Stimulated activated naive CD4-positive, alpha-beta T cell (primary cell): ENCODE measurements around the gene BIK.

Experiments used
- DNase-seq, 6 experiments: peaks; one replicate each; lab custom pipeline; 2025; lab: John Stamatoyannopoulos, UW

BIK gene

DNA sequence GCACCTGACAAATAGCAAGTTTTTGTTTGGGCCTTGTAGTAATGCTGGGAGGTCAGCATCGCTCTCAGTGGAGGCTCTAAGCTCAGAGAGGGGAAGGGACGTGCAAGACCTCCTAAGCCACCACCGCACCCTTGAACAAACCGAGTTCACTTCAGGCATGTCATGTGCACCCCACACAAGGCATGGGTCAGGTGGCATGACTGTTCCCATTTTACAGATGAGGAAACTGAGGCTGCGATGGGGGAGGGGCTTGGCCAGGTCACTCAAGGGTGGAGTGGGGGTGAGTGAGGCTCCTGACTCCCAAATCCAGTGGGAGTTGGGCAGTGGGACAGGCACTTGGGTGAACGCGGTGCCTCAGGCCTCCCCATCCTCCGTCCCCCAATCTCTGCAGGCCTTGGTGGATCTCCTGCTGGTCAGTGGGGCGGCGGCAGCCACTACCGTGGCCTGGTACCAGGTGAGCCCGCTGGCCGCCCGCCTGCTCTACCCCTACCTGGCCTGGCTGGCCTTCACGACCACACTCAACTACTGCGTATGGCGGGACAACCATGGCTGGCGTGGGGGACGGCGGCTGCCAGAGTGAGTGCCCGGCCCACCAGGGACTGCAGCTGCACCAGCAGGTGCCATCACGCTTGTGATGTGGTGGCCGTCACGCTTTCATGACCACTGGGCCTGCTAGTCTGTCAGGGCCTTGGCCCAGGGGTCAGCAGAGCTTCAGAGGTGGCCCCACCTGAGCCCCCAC lies 52.0 kb downstream of the BIK start:
- no peak for DNase-seq

DNA sequence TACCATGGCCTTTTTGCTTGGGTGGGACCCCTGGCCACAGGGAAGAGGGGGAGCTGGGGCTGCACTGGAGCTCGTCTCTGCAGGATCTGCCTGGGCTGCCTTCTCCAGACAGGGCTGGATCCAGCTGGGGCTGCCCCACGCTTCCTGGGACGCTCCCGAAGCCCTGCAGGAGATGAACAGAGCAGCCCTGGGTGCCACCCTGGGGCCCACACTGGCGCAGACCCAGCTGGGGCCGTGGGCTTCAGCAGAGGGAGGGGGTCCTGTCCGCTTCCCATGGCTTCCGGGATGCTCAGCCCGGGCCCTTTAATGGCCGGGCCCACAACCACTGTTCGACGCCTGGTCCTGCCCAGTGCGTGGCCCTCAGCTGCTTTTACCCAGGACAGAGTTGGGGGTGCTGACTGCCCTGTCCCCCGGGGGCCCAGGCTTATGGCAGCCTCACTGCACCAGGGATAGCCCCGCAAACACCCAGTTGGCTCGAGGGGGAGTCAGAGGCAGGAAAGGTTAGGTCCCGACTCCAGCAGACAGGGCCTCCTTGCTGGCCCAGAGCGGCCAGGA lies 52.8 kb downstream of the BIK start:
- no peak for DNase-seq

DNA sequence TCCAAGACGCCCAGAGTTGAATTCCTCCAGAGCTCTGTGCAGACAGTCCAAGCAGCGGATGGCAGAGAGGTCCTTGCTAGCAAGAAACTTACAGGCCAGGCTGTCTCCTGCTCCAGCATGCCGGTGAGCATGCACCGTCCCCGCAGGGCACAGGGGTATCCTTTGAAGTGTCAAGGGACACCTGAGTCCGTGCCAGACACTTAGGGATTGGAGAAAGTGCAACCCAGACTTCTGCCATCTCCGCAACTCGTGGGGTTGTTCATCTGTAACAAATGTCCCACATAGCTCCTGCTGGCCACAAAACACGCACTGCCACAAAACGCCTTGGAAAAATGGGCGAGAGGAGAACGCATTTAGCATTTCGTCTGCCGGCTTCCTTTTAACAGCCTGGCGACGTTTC lies 54.1 kb downstream of the BIK start:
- DNase-seq: no peak

DNA sequence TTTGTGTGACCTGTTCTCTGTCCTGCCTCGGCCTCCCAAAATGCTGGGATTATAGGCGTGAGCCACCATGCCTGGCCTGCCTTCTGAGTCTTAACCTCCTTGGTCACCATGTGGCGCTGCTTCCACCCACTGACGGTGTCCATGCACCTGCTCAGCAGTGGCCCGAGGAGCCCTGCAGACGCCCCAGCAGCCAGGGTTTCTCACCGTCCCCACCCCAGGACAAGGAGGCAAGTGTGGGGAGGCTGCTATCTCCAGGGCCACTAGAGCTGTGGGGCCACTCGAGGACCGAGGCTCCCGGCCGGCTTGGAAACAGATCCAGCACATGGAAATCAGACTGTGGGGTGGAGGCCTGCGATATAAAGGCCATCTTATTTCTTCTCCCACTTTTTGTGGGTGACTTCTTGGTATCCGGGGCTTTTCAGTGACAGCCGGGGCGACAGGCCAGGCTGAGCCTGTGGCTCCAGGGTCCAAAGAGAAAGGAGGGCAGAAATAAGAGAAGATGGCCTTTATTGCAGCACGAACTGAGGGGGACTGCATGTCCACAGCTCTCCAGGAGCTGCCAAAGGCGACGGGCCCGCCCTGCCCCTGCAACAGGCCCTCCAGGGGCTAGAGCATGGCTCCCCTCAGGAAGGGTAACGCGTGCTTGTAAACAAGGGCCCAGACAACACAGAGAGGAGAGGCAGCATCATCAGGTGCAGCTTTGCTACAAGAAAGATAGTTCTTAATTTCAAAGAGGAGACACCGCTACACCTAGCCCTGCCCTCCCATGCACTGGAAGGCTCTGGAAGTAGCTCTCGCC lies 55.8 kb downstream of the BIK start:
- DNase-seq: no peak

DNA sequence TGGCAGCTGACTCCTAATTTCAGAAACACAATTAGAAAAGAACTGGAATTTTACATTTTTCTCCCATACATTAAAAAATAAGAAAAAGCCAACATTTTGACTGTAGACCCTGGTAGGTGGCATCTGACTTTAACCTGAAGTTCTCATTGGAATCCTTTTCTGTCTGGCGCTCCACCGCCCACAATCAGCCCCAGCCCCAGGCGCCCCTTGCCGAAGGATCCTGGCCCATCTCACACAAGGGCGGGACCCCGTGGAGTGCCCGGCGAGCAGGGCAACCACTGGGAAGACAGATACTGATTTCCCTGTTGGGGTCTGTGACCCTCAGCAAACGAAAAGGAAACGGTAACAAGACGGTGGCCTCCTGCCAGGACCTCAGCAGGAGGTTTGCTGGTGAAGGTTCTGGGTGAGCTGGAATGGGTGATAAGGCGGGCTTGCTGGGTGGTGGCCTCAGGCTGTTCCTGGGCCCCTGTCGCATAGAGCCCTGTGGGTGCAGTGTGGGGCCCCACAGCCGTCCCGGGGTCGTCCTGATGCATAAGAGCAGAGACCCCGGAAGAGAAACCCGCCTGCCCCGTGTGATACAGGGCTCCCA lies 56.5 kb downstream of the BIK start:
- no peak for DNase-seq

DNA sequence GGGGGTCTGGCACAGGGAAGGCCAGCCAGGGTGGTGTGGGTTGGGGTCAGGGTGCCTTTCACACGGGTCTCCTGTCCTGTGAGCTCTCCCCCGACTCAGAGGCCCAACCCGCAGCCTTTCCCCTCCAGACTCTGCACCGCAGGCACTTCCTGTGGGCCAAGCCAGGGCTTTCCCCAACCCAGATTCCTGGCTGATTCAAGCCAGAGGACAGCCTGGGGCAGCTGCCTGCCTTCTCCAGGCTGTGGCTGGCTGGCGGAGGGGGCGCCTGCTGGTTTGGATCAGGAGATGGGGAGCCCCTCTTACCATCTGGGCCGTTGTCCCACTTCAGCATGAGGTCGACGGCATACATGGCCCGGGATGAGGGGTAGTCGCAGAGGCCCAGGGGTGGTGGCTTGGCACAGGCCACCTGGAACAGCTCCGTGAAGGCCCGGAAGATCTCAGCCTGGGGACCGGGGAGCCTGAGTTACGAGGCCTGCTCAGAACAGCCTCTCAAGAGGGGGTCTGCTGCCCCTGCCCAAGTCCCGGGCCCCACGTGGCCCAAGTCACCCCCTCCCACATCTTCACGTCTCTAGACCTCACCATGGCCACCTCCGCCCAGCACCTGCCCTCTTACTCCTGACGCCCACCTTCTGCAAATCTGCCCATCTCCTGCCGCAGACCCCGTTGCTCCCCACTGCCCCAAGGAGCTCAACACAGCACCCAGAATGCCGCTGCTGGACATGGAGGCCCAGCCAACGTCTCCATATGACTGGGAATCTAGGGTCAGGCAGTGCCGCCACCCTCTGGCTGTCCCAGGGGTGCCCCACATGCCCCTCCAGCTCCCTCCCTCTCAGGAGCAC lies 58.1 kb downstream of the BIK start:
- DNase-seq: no peak

DNA sequence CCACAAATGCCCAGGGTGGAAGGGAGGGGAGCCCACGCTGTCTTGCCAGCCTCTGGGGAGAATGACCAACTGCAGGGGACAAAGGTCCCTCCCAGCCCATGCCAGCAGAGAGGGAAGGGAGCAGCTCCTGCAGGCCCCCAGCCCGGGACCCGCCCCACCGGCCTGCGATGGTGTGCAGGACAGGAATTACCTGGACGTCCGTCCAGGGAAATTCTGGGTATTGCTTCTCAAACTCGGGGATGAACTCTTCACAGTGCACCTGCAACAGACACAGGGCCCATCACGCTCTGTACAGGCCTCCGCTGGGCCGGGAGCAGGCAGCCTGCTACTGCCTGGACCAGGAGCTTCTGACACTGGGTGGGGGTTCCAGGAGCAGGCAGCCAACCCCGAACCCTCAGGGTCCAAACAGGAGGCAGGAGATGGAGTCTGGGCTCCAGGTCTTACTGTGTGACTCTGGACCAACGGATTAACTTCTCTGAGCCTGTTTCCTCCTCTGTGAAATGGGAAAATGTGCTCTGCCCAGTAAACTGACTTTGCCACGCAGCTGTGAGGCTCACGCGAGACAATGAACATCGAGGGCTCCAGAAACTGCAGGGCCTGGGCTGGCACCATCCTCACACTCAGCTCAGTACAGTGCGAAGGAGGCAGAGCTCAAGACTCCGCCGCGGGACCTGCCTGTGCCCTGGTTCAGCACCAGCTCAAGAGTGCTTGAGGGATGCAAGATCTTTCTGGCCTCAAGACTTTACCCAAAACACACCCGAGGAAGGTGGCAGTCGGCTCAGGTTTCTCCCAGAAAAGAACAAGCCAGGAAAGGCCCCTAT lies 59.0 kb downstream of the BIK start:
- DNase-seq: no peak

DNA sequence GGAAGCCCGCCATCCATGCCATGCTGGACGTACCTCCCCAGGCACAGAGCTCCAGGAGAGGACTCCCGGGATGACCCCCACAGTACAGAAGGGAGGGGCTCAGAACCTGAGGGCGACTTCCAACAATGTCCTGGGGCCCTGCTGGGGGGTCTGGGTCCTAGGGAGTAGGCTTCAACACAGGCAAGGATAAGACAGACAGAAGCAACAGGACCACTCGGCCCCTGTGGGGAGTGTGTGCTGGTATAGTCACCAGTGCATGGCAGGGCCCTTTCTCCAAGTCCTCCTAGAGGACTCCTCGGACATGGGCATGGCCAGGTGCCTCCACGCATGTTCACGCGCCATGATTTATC lies 59.6 kb downstream of the BIK start:
- no peak for DNase-seq

DNA sequence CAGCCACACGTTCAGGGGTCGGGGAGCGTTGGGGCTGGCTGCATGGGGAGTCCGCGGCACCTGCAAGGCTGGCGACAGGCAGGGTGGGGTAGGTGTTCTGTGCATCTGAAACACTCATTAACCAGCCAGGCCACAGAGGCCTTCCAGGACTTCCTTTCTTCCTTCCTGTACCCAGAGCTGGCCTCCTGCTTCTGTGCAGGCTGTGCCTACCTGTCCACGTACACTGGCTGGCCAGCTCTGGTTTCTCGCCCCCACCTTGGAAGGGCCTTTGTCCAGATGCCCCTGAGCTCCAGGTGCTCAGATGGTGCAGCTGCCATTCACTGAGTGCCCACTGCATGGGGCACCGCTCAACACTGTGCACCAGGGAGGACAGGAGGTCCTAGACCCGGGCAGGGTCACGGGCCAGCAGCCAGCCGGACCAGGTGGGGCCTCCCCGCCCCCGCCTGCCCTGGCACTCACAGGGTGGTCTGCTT lies 60.5 kb downstream of the BIK start:
- DNase-seq: no peak

DNA sequence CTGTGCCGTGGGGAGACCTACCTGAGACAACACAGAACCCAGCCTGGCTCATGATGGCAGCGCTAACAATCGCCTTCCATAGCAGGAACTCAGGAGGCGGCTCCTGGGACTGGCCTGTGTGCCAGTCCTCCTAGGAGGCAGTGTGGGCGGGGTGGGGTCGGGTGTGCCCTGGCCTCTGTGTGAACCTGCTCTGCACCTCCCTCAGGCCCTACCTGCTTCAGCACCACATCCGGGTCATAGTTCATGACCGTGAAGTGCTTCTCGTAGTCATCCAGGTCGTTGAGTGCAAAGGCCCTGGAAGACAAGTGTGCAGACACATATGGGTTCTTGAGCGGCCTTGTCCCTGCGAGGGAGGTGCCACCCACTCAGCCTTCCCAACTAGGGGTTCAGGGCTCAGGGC lies 61.1 kb downstream of the BIK start:
- DNase-seq: no peak

DNA sequence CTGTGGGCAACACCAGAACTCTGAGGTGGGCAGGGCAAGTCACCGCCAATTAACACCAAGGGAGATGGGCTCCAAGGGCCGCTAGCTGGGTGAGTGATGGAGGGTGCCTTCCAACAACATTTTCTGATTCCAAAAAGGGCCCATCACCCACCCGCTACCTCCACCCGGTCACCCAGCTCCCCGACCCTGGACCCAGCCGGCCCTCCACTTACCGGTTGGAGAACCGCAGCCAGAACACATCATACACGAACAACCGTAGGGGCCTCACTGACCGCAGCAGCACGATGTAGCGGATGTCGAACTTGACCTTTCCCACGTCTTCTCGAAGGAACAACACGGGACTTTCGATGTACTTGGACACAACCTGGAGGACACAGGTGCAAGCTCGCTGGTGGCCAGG lies 61.6 kb downstream of the BIK start:
- DNase-seq: no peak

DNA sequence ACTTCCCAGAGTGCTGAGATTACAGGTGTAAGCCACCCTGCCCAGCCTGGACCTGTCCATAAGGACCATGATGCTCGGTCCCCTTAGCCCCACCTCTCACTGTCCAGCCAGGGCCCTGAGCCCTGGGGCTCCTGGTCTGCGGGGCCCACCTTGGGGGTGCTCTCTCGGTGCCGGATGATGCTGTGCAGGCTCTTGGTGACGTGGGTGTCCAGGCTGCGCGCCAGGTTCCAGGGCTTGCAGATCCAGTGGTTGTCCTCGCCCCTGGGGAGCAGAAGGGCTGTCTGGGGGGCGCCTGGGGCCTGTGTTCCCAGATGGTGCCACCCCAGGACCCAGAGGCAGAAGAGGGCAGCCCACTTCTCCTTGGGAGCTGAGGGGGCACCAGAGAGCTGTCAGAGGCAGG lies 63.0 kb downstream of the BIK start:
- no peak for DNase-seq

DNA sequence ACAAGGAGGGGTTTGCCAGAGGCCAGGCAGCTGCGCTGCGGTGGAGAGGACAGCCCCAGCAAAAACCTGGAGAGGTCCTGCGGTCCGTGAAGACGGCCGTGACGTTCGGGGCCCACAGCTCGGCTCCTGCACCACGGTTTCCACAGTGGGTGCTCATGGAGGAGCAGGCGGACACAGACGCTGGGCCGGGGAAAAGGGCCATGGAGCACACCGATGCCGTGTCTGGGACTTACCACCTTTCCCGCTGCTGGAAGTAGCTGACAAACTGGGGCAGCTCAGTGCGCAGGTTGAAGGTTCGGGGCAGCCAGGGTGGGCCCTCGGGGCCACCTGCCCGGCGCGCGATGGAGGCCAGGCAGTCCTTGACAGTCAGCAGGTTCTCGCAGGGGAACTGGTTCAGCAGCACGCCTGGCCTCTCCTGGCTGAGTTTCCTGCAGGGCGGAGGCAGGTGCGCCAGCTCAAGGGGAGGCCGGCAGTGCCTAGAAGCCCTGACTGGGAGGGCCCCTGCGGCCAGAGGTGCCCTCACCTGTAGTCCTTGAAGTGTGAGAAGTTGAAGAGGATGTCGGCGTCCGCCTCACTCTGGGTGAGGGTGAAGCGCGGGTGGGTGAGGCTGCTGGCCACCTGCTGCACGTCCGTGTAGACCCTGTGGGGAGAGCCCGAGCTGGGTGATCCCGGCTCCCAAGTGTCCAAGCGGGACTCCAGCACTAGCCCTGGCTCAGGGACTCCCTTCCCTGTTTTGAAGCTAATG lies 63.6 kb downstream of the BIK start:
- no peak for DNase-seq

DNA sequence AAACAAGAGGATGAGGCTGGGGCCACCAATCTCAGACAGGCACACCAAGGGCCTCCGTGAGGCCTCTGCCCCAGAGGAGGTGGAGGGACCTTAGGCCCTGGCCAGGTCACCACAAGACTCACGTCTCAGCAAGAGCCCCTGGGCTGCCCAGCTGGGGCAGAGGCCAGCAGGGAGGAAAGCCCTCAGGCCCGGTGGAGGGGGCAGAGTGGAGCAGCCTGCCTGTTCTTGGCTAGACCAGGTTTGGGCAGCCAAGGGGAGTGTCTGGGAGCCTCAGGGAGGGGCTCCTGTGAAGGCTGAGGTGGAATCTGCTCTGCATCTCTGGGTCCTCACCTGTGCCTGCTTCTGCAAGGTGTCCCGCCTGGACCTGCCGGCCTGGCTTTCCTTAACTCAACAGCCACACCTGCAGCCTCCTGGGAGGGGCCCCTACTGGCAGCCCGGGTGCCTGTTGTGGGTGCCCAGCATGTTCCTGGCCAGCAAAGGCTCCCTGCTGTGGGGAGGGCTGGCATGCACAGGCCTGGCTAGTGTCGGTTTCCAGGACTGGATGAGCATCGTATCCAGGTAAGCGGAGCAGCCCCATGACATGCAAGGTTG lies 64.5 kb downstream of the BIK start:
- no peak for DNase-seq

DNA sequence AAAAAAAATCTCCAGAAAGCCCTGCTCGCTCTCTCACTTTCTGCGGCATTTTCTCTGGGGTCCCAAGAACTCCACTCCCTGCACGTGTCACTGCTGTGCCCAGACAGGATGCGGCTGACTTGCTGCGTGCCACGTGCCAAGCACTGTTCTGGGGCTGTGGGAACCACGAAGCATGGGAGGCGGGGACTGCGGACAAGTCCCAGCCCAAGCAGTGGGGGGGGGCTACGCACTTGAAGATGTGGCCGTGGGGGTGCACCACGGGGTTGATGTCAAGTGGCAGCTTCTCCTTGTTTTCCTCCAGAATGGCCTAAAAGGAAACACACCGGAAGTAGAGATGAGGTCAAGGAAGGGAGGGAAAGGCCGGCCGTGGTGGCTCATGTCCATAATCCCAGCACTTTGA lies 65.5 kb downstream of the BIK start:
- no peak for DNase-seq

DNA sequence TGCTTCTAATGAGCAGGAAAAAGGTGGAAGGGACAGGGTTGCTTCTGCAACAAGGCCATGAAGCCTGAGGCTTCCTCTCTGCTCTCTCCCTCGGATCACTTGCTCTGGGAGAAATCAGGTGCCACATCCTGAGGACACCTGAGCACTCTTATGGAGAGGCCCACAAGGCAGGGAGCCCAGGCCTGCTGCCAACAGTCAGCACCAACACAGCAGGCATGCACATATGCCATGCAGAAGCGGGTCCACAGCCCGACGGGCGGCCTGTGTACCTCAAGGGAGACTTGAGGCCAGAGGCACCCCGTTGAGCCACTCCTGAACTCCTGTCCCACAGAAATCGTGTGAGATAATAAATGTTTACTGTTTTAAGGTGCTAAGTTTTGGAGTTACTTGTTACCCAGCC lies 66.9 kb downstream of the BIK start:
- no peak for DNase-seq
